Adrenal gland (tissue), 12 donors: ENCODE data around the gene MCAM. TPM values are rescaled to one million over a fixed set of nuclear protein-coding genes. Genes with fewer than 3 reads are reported as not detected.
A peak's percentile ranks its signal among the peaks of the same experiment; 100 is the strongest.

Experiments used
- DNase-seq, 7 donors: peaks; one replicate each; pipeline ENCODE4 v3.0.0-alpha.2; 2019 to 2020
- H3K27ac ChIP-seq, 5 donors: fragments of 200-600 bp; sonication (generic) in 4 of 5; 1 replicate in 3 of 5; 2 replicates in 2 of 5; pipeline versions ENCODE4 v1.5.1 to v1.8.0; 2016 to 2020; ENCODE audit warnings: mild to moderate bottlenecking in 1 of 5
- H3K27me3 ChIP-seq: fragments of 200-600 bp; 2 replicates; pipeline ENCODE4 v1.8.0; 2021
- H3K36me3 ChIP-seq, 2 donors: fragments of 200-600 bp; replicated peaks in 1 of 2; 1 replicate in 1 of 2; 2 replicates in 1 of 2; pipeline versions ENCODE4 v1.5.1 to v1.8.0; 2018 to 2022
- H3K4me1 ChIP-seq, 2 donors: fragments of 200-600 bp; replicated peaks in 1 of 2; 1 replicate in 1 of 2; 2 replicates in 1 of 2; pipeline versions ENCODE4 v1.5.1 to v1.8.0; 2018 to 2021
- H3K4me3 ChIP-seq, 4 donors: fragments of 200-600 bp; sonication (generic) in 3 of 4; one replicate each; pipeline ENCODE4 v1.5.1; 2016 to 2018
- H3K9me3 ChIP-seq, 3 donors: fragments of 200-600 bp; sonication (generic) in 1 of 3; replicated peaks in 1 of 3; 1 replicate in 2 of 3; 2 replicates in 1 of 3; pipeline versions ENCODE4 v1.5.1 to v1.8.0; 2016 to 2021
- POLR2A ChIP-seq, 2 donors: fragments of 450-650 bp; IDR thresholded peaks; one replicate each; pipeline ENCODE4 v1.6.1; 2017; ENCODE audit warnings: antibody characterized with exemption in 2 of 2, mild to moderate bottlenecking in 2 of 2, moderate library complexity in 1 of 2
- WGBS, 4 donors: extraction: QIAGEN DNeasy Blood & Tissue Kit in 2 of 4; methylation state at CpG; one replicate each; pipeline versions ENCODE4 v1.1.5 to v1.1.7; 2013 to 2017; 5-methylcytosine and 5-hydroxymethylcytosine counted together
- intact Hi-C, 2 donors: fragments of 100-400 bp; cut with DNase I; formaldehyde crosslinking; loops; one replicate each; pipeline versions ENCODE4 v1.14.1 to v1.15.0; 2022 to 2023
- polyA plus RNA-seq, 3 donors: library from polyadenylated mRNA; stranded (reverse); fragments of 200-250 nt in 2 of 3; fragments of 350-450 nt in 1 of 3; fragmentation: Illumina TruSeq in 1 of 3; extraction: RNeasy Lipid Tissue Mini Kit (QIAGEN cat#74804) in 1 of 3; gene quantifications; one replicate each; pipeline ENCODE4 v1.2.3, GENCODE V29; 2013 to 2014
- total RNA-seq, 9 donors: library from RNA; depleted of rRNA in 4 of 9; stranded (reverse); fragments of >200 nt in 4 of 9; fragments of 120-200 nt in 1 of 9; fragmentation: NEBNext Ultra II Directional in 1 of 9; extraction: Animal tissue kit (Norgen Biotek cat#: 25700) in 1 of 9; gene quantifications; one replicate each; pipeline versions ENCODE4 v1.1.0 to v1.2.4, GENCODE V29; 2013 to 2023
- TF ChIP-seq, protein P1 (sequence below), 6 experiments: fragments of 450-650 bp in 4 of 6; fragments of 200-600 bp in 2 of 6; sonication (generic) in 1 of 6; IDR thresholded peaks; 1 replicate in 5 of 6; 2 replicates in 1 of 6; pipeline versions ENCODE4 v1.5.1 to v1.8.0; 2016 to 2021; ENCODE audit warnings: antibody characterized with exemption in 6 of 6, mild to moderate bottlenecking in 2 of 6, moderate library complexity in 1 of 6
- donor health status: healthy with polysubstance abuse.
- donor health status: Bipolar disorder and iron deficiency.
- donor health status: DM: yes; HTN: yes; CAD: no.
- donor health status: DM: no; HTN: no; CAD: no.
- donor health status: DM: no; HTN: no; CAD: no.
- donor health status: DM: yes; HTN: yes; CAD: no.

MCAM gene
- total and polyA plus RNA-seq, 12 donors = 12.1 to 143 (median 32.1) TPM

DNA sequence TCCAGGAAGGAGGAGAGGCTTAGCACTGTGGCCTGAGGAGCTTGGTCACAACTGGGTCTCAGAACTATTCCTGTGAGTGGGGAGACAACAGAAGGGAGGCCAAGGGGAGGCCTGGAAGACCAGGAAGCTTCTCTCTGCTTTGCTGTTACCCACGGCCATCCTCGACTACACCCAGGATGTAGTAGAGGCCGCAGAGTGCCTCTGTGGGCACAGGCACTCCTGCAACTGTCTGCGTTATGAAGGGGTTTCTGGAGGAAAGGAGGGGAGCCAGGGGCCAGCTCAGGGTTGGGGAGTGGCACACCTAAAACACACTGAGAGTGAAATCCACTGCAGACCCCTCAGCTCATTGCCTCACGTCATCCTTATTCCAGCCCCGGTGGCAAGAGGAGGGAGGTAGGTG lies 33.4 kb upstream of the MCAM start:
- no peak overlapping the region for H3K27ac ChIP-seq
- H3K9me3 ChIP-seq = no peaks in the 10 kb centered on the region
- H3K4me3 ChIP-seq = no peak overlapping the region
- H3K36me3 ChIP-seq = no peaks in the 10 kb centered on the region
- intact Hi-C loops = loop anchor here in 1 of 2 donors (10.0 kb wide), 1 partner anchor 124 kb away; no protein-coding TSS in a partner anchor
- WGBS, 4 donors = 75 to 90% (median 82%) methylated on average over 2 to 6 of the region's 6 CpGs
- H3K27me3 ChIP-seq = no peaks in the 10 kb centered on the region
- peaks cover 3 to 7% of the 10 kb centered on the region in 2 donors for H3K4me1 ChIP-seq
- TF ChIP-seq, protein P1, sequence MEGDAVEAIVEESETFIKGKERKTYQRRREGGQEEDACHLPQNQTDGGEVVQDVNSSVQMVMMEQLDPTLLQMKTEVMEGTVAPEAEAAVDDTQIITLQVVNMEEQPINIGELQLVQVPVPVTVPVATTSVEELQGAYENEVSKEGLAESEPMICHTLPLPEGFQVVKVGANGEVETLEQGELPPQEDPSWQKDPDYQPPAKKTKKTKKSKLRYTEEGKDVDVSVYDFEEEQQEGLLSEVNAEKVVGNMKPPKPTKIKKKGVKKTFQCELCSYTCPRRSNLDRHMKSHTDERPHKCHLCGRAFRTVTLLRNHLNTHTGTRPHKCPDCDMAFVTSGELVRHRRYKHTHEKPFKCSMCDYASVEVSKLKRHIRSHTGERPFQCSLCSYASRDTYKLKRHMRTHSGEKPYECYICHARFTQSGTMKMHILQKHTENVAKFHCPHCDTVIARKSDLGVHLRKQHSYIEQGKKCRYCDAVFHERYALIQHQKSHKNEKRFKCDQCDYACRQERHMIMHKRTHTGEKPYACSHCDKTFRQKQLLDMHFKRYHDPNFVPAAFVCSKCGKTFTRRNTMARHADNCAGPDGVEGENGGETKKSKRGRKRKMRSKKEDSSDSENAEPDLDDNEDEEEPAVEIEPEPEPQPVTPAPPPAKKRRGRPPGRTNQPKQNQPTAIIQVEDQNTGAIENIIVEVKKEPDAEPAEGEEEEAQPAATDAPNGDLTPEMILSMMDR (IDR thresholded peaks at IDR 0.05) = no peak
- no peak for TF ChIP-seq POLR2A (IDR thresholded peaks at IDR 0.05)
- DNase-seq = no peak

DNA sequence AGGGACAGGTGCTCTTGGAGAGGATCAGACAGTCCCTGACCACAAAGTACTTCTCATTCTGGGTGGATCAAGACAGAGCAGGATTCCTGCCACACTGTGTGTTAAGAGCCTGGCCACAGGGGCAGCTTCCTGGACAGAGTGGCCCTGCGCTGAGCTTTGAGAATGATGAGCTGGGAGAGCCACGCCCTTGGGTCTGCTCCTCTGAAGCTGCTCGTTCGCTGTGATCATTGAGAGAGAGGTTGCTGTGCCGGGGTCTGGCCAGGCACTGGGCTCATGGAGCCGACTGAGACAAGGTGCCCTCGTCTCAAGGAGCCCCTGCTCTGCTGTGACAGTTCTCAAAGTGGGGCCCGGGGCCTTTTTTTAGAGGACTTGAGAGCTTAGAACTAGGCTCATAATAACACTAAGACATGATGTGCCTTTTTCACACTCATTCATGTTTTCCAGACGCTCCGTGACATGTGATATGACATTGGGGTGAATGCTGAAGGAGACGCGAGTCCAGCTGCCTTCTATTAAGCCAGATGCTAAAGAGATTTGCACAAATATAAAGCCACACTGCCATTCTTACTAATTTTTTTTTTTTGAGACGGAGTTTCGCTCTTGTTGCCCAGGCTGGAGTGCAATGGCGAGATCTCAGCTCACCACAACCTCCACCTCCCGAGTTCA lies 31.1 kb upstream of the MCAM start:
- H3K27ac ChIP-seq = no peak overlapping the region
- intact Hi-C loops = no loop called here
- WGBS, 4 donors = 82 to 89% (median 85%) methylated on average over 15 to 16 of the region's 16 CpGs
- TF ChIP-seq, protein P1 (IDR thresholded peaks at IDR 0.05) = no peak
- TF ChIP-seq POLR2A (IDR thresholded peaks at IDR 0.05) = no peak
- peaks cover 3 to 7% of the 10 kb centered on the region in 2 donors for H3K4me1 ChIP-seq
- DNase-seq = no peak
- no peaks in the 10 kb centered on the region for H3K36me3 ChIP-seq
- no peaks in the 10 kb centered on the region for H3K27me3 ChIP-seq
- H3K9me3 ChIP-seq = no peaks in the 10 kb centered on the region
- no peak overlapping the region for H3K4me3 ChIP-seq

DNA sequence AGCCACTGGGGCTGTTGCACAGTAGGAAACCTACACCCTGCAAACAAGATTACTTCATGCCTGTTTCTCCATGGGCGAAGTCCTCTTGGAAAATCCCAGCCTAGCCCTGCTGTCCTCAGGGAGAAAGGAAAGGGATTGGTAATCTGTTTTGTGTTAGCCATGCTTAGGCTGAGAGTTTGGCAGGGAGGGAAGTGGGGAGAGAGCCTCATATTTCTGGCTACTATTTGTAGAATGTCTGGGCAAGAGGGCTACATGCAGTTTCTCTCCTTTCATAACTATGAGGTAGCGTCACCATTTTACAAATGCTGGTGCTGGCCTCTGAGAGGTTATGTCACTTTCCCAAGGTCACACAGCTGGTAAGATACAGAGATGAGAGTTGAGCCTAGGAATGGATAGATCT lies 30.3 kb upstream of the MCAM start:
- TF ChIP-seq, protein P1 (IDR thresholded peaks at IDR 0.05) = no peak
- TF ChIP-seq POLR2A (IDR thresholded peaks at IDR 0.05) = peak in 1 of 2 donors; percentile 26
- WGBS, 4 donors = 58 to 69% (median 63%) methylated on average over 2 of the region's 2 CpGs
- intact Hi-C loops = no loop called here
- H3K27ac ChIP-seq = peak overlapping the region in 3 of 5 donors; percentile 32 to 79 (median 39)
- no peaks in the 10 kb centered on the region for H3K9me3 ChIP-seq
- no peaks in the 10 kb centered on the region for H3K27me3 ChIP-seq
- no peak overlapping the region for H3K4me3 ChIP-seq
- no peaks in the 10 kb centered on the region for H3K36me3 ChIP-seq
- DNase-seq = peak in 2 of 7 donors; percentile 63 to 66
- H3K4me1 ChIP-seq = peaks cover 3 to 7% of the 10 kb centered on the region in 2 donors

DNA sequence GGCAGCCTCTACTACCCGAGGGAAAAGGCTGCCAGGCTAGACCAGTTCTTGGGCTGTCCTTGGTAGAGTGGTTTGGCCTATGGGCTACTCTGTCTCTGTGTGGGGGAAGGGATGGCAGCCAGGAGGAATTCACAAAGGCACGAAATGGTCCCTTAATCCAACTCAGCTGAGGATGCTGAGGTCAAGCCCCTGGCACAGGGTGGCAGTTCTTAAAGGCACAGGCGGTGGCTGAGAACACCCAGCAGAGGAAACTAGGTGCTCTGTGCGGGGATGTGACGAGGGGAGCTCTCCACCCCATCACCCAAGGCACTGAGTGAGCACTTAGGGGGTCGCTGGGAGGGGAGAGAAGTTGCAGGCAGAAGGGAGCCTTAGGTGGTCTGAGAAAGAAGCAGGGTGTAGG lies 29.7 kb upstream of the MCAM start, which contains the start of gene MFRP:
Gene MFRP, minus strand, starts transcription at position 101 of the 400 bp plus-strand sequence. CDS start 192 bp downstream, outside the sequence.
- no peaks in the 10 kb centered on the region for H3K9me3 ChIP-seq
- WGBS, 4 donors = 48 to 67% (median 56%) methylated on average over 6 of the region's 6 CpGs
- intact Hi-C loops = no loop called here
- TF ChIP-seq, protein P1 (IDR thresholded peaks at IDR 0.05) = no peak
- no peak for TF ChIP-seq POLR2A (IDR thresholded peaks at IDR 0.05)
- peaks cover 4 to 7% of the 10 kb centered on the region in 2 donors for H3K4me1 ChIP-seq
- no peaks in the 10 kb centered on the region for H3K27me3 ChIP-seq
- H3K36me3 ChIP-seq = no peaks in the 10 kb centered on the region
- peak within 1 kb of the TSS in 3 of 5 donors; percentile 32 to 79 (median 39) for H3K27ac ChIP-seq
- H3K4me3 ChIP-seq = no peak within 1 kb of the TSS
- DNase-seq = no peak
